ENCODE data around the gene ACTMAP. TPM values are rescaled to one million over a fixed set of nuclear protein-coding genes. Genes with fewer than 3 reads are reported as not detected.

ACTMAP gene
- total RNA-seq, 1 donor: 1.1 TPM

- DNase-seq (ENCODE audit: insufficient read length, low spot score, missing footprints): no peak
- Histone ChIP-seq H4K20me1 (ENCODE audit: insufficient read depth, low read length) (peaks cover 15% of the 10 kb centered on the region), H2AFZ (ENCODE audit: low read length) (no peak overlapping the region), H3K79me2 (ENCODE audit: insufficient read depth, low read length) (peaks cover 71% of the 10 kb centered on the region), H3K9me3 (ENCODE audit: low read depth, low read length) (no peaks in the 10 kb centered on the region), H3K4me3 (ENCODE audit: insufficient read depth, low read length) (peak overlapping the region; percentile 86), H3K4me2 (ENCODE audit: insufficient read depth, low read length) (peak overlapping the region; percentile 77), H3K27ac (ENCODE audit: low read depth, low read length) (peak overlapping the region; percentile 100), H3K27me3 (ENCODE audit: insufficient read depth, low read length) (no peaks in the 10 kb centered on the region), H3K4me1 (ENCODE audit: insufficient read depth, low read length) (peaks cover 50% of the 10 kb centered on the region), H3K36me3 (ENCODE audit: insufficient read depth, low read length) (peaks cover 9% of the 10 kb centered on the region)
- no peak for TF ChIP-seq CTCF (IDR thresholded peaks at IDR 0.05; ENCODE audit: extremely low read depth, low read depth, low read length)
These were observed 30.8 kb downstream of the ACTMAP start for GRCh38 chr19:40719414-40719894.

- H3K4me1 ChIP-seq (ENCODE audit: insufficient read depth, low read length): peaks cover 53% of the 10 kb centered on the region
- peak overlapping the region; percentile 100 for H3K27ac ChIP-seq (ENCODE audit: low read depth, low read length)
- H2AFZ ChIP-seq (ENCODE audit: low read length): peak overlapping the region; percentile 69
- peaks cover 71% of the 10 kb centered on the region for H3K79me2 ChIP-seq (ENCODE audit: insufficient read depth, low read length)
- peak overlapping the region; percentile 77 for H3K4me2 ChIP-seq (ENCODE audit: insufficient read depth, low read length)
- no peaks in the 10 kb centered on the region for H3K9me3 ChIP-seq (ENCODE audit: low read depth, low read length)
- H3K36me3 ChIP-seq (ENCODE audit: insufficient read depth, low read length): peaks cover 3% of the 10 kb centered on the region
- TF ChIP-seq CTCF (IDR thresholded peaks at IDR 0.05; ENCODE audit: extremely low read depth, low read depth, low read length): no peak
- H3K4me3 ChIP-seq (ENCODE audit: insufficient read depth, low read length): peak overlapping the region; percentile 86
- H4K20me1 ChIP-seq (ENCODE audit: insufficient read depth, low read length): peaks cover 10% of the 10 kb centered on the region
- no peaks in the 10 kb centered on the region for H3K27me3 ChIP-seq (ENCODE audit: insufficient read depth, low read length)
- peak; percentile 92 for DNase-seq (ENCODE audit: insufficient read length, low spot score, missing footprints)
These were observed 31.4 kb downstream of the ACTMAP start for GRCh38 chr19:40718774-40719391.

- no peak for TF ChIP-seq CTCF (IDR thresholded peaks at IDR 0.05; ENCODE audit: extremely low read depth, low read depth, low read length)
- Histone ChIP-seq H3K4me3 (ENCODE audit: insufficient read depth, low read length) (peak overlapping the region; percentile 86), H3K27ac (ENCODE audit: low read depth, low read length) (peak overlapping the region; percentile 100), H3K4me1 (ENCODE audit: insufficient read depth, low read length) (peaks cover 53% of the 10 kb centered on the region), H3K36me3 (ENCODE audit: insufficient read depth, low read length) (no peaks in the 10 kb centered on the region), H3K4me2 (ENCODE audit: insufficient read depth, low read length) (peak overlapping the region; percentile 77), H3K9me3 (ENCODE audit: low read depth, low read length) (no peaks in the 10 kb centered on the region), H4K20me1 (ENCODE audit: insufficient read depth, low read length) (peaks cover 7% of the 10 kb centered on the region), H3K79me2 (ENCODE audit: insufficient read depth, low read length) (peaks cover 64% of the 10 kb centered on the region), H3K27me3 (ENCODE audit: insufficient read depth, low read length) (no peaks in the 10 kb centered on the region), H2AFZ (ENCODE audit: low read length) (peak overlapping the region; percentile 50)
- DNase-seq (ENCODE audit: insufficient read length, low spot score, missing footprints): peak; percentile 90
These were observed 32.1 kb downstream of the ACTMAP start for GRCh38 chr19:40717880-40718773.
